ENCODE measurements around the gene PAPLN. TPM values are rescaled to one million over a fixed set of nuclear protein-coding genes. Genes with fewer than 3 reads are reported as not detected.

The PAPLN gene
- total RNA-seq, 1 experiment from 2014 or later = 9.6 TPM

DNA sequence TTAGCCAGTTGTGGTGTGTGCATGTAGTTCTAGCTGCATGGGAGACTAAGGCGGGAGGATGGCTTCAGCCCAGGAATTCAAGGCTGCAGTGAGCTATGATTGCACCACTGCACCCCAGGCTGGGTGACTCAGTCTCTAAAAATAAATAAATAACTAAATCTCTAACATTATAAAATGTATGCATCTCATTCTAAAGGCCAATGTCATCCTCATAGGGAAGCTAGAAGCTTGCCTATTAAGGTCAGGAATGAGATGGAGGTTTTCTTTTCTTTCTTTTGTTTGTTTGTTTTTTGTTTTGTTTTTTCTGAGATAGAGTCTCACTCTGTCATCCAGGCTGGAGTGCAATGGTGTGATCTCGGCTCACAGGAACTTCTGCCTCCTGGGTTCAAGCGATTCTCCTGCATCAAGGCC lies 48.8 kb upstream of the PAPLN start:
- ATAC-seq (no peak), DNase-seq (ENCODE audit: low read depth, low spot score) (no peak)
- CTCF ChIA-PET = no interaction called here
- no peak overlapping the region for H3K27ac ChIP-seq (ENCODE audit: low read depth, low read length)
- no peaks in the 10 kb centered on the region for H3K4me1 ChIP-seq (ENCODE audit: control insufficient read depth in 1 of 2, insufficient read depth in 2 of 2, low read length in 2 of 2)
- no peaks in the 10 kb centered on the region for H3K9me2 ChIP-seq (ENCODE audit: insufficient read depth)
- intact Hi-C loops (cut with micrococcal nuclease) = no loop called here
- RAD21 ChIA-PET (ENCODE audit: low non-redundant PET in 1 of 2, low total read pairs in 2 of 2, uncharacterized antibody in 2 of 2, unreplicated experiment in 2 of 2) = no interaction called here
- TF ChIP-seq EZH2 (IDR thresholded peaks at IDR 0.05) (no peak), POLR2A (IDR thresholded peaks at IDR 0.05; ENCODE audit: borderline replicate concordance, extremely low read depth, insufficient read depth, insufficient read length) (no peak), ZNF274 (IDR thresholded peaks at IDR 0.05; ENCODE audit: low read depth, low read length) (no peak), CEBPB (IDR thresholded peaks at IDR 0.05; ENCODE audit: low read depth) (no peak), YY1 (IDR thresholded peaks at IDR 0.05; ENCODE audit: extremely low read depth, insufficient replicate concordance, low read depth, low read length) (no peak), SIN3A (IDR thresholded peaks at IDR 0.05; ENCODE audit: low read depth) (no peak), ELF1 (IDR thresholded peaks at IDR 0.05; ENCODE audit: borderline replicate concordance, low read depth) (no peak), FOSL1 (IDR thresholded peaks at IDR 0.05; ENCODE audit: low read depth) (no peak), RAD21 (IDR thresholded peaks at IDR 0.05; ENCODE audit: low read depth) (no peak), EZH2phosphoT487 (IDR thresholded peaks at IDR 0.05; ENCODE audit: borderline replicate concordance) (no peak), TCF7L2 (IDR thresholded peaks at IDR 0.05; ENCODE audit: borderline replicate concordance, extremely low read depth, insufficient read depth, insufficient read length) (no peak), SRF (IDR thresholded peaks at IDR 0.05; ENCODE audit: low read depth) (no peak)
- TF ChIP-seq, protein P1, sequence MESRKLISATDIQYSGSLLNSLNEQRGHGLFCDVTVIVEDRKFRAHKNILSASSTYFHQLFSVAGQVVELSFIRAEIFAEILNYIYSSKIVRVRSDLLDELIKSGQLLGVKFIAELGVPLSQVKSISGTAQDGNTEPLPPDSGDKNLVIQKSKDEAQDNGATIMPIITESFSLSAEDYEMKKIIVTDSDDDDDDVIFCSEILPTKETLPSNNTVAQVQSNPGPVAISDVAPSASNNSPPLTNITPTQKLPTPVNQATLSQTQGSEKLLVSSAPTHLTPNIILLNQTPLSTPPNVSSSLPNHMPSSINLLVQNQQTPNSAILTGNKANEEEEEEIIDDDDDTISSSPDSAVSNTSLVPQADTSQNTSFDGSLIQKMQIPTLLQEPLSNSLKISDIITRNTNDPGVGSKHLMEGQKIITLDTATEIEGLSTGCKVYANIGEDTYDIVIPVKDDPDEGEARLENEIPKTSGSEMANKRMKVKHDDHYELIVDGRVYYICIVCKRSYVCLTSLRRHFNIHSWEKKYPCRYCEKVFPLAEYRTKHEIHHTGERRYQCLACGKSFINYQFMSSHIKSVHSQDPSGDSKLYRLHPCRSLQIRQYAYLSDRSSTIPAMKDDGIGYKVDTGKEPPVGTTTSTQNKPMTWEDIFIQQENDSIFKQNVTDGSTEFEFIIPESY (IDR thresholded peaks at IDR 0.05; ENCODE audit: extremely low read depth, insufficient replicate concordance, low read length) = no peak
- TF ChIP-seq, protein P2, sequence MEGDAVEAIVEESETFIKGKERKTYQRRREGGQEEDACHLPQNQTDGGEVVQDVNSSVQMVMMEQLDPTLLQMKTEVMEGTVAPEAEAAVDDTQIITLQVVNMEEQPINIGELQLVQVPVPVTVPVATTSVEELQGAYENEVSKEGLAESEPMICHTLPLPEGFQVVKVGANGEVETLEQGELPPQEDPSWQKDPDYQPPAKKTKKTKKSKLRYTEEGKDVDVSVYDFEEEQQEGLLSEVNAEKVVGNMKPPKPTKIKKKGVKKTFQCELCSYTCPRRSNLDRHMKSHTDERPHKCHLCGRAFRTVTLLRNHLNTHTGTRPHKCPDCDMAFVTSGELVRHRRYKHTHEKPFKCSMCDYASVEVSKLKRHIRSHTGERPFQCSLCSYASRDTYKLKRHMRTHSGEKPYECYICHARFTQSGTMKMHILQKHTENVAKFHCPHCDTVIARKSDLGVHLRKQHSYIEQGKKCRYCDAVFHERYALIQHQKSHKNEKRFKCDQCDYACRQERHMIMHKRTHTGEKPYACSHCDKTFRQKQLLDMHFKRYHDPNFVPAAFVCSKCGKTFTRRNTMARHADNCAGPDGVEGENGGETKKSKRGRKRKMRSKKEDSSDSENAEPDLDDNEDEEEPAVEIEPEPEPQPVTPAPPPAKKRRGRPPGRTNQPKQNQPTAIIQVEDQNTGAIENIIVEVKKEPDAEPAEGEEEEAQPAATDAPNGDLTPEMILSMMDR (IDR thresholded peaks at IDR 0.05 in 2 of 3, conservative IDR thresholded peaks at IDR 0.05 in 1 of 3; ENCODE audit: borderline replicate concordance in 1 of 3, insufficient read depth in 1 of 3, low read depth in 2 of 3, low read length in 2 of 3) = no peak
- TF ChIP-seq, protein P3, sequence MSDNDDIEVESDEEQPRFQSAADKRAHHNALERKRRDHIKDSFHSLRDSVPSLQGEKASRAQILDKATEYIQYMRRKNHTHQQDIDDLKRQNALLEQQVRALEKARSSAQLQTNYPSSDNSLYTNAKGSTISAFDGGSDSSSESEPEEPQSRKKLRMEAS (IDR thresholded peaks at IDR 0.05) = no peak
- TF ChIP-seq, protein P4, sequence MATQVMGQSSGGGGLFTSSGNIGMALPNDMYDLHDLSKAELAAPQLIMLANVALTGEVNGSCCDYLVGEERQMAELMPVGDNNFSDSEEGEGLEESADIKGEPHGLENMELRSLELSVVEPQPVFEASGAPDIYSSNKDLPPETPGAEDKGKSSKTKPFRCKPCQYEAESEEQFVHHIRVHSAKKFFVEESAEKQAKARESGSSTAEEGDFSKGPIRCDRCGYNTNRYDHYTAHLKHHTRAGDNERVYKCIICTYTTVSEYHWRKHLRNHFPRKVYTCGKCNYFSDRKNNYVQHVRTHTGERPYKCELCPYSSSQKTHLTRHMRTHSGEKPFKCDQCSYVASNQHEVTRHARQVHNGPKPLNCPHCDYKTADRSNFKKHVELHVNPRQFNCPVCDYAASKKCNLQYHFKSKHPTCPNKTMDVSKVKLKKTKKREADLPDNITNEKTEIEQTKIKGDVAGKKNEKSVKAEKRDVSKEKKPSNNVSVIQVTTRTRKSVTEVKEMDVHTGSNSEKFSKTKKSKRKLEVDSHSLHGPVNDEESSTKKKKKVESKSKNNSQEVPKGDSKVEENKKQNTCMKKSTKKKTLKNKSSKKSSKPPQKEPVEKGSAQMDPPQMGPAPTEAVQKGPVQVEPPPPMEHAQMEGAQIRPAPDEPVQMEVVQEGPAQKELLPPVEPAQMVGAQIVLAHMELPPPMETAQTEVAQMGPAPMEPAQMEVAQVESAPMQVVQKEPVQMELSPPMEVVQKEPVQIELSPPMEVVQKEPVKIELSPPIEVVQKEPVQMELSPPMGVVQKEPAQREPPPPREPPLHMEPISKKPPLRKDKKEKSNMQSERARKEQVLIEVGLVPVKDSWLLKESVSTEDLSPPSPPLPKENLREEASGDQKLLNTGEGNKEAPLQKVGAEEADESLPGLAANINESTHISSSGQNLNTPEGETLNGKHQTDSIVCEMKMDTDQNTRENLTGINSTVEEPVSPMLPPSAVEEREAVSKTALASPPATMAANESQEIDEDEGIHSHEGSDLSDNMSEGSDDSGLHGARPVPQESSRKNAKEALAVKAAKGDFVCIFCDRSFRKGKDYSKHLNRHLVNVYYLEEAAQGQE (IDR thresholded peaks at IDR 0.05; ENCODE audit: low read depth) = no peak
- no peak overlapping the region for H3K9ac ChIP-seq (ENCODE audit: low read length)
- no peak overlapping the region for H3K4me2 ChIP-seq (ENCODE audit: low read length)
- no peak overlapping the region for H3K4me3 ChIP-seq (replicated peaks in 1 of 2; ENCODE audit: low read depth in 1 of 2, low read length in 2 of 2)
- POLR2A ChIA-PET = no interaction called here
- no peaks in the 10 kb centered on the region for H3K27me3 ChIP-seq (ENCODE audit: insufficient read depth, low read length)
- no TSS peak for BruUV-seq (replicated peaks)
- no peak overlapping the region for H2AFZ ChIP-seq (ENCODE audit: low read depth, low read length, poor library complexity, severe bottlenecking)
- H3K36me3 ChIP-seq (ENCODE audit: control insufficient read depth in 1 of 2, insufficient read depth in 2 of 2, low read length in 2 of 2) = peaks cover 8 to 10% of the 10 kb centered on the region in 2 experiments; a peak in 3 of 4 replicates
- no peaks in the 10 kb centered on the region for H3K79me2 ChIP-seq (ENCODE audit: insufficient read depth, low read length)
- H4K20me1 ChIP-seq (ENCODE audit: insufficient read depth) = no peaks in the 10 kb centered on the region
- H3K9me3 ChIP-seq (ENCODE audit: control insufficient read depth in 1 of 2, insufficient read depth in 1 of 2, low read depth in 1 of 2, low read length in 2 of 2) = no peaks in the 10 kb centered on the region
